Measurements from ENCODE around the gene RAB23. TPM values are rescaled to one million over a fixed set of nuclear protein-coding genes. Genes with fewer than 3 reads are reported as not detected.

RAB23 gene
- total and polyA plus RNA-seq, 2 of the 8 experiments (the other 6 are each of a cell fraction or from before 2014, with no cell fraction given) = 6.5 to 17.2 TPM

- CTCF ChIA-PET (ENCODE audit: partially characterized antibody) = interaction anchor here (1.2 to 3.0 kb wide), 2 partner anchors 11 to 13 kb away, joined by 3 to 14 read pairs; no protein-coding TSS in a partner anchor
- Histone ChIP-seq H3K23me2 (ENCODE audit: low read depth, low read length) (no peaks in the 10 kb centered on the region; the same call in 1 of the 2 replicates), H3K56ac (replicated peaks; ENCODE audit: insufficient read length, low read depth, low read length) (no peak overlapping the region), H3K9ac (replicated peaks in 1 of 4; ENCODE audit: extremely low read depth in 1 of 4, low read depth in 3 of 4, low read length in 3 of 4) (no peak overlapping the region), H4K91ac (replicated peaks; ENCODE audit: insufficient read length, low read length) (no peak overlapping the region), H2BK12ac (ENCODE audit: low read depth, low read length) (no peak overlapping the region), H2AFZ (ENCODE audit: low read length) (no peak overlapping the region), H4K20me1 (replicated peaks in 1 of 2; ENCODE audit: control insufficient read depth in 1 of 2, insufficient read depth in 2 of 2, low read length in 2 of 2) (no peaks in the 10 kb centered on the region), H3K14ac (ENCODE audit: insufficient read length) (no peak overlapping the region), H3K23ac (ENCODE audit: insufficient read length) (no peak overlapping the region), H4K5ac (ENCODE audit: insufficient read length, low read depth, low read length) (no peak overlapping the region), H3K27ac (ENCODE audit: low read depth, low read length) (no peak overlapping the region), H2BK15ac (ENCODE audit: low read length) (no peak overlapping the region), H4K8ac (ENCODE audit: extremely low read depth, insufficient read depth, low read length) (no peak overlapping the region), H3K79me1 (ENCODE audit: low read depth, low read length) (no peaks in the 10 kb centered on the region), H3K27me3 (replicated peaks in 1 of 4; ENCODE audit: control insufficient read depth in 3 of 4, extremely low read depth in 1 of 4, insufficient read depth in 3 of 4, low read length in 3 of 4) (no peaks in the 10 kb centered on the region), H2AK5ac (ENCODE audit: low read depth, low read length) (no peak overlapping the region), H2BK120ac (replicated peaks; ENCODE audit: low read depth, low read length) (no peak overlapping the region), H3K4ac (replicated peaks; ENCODE audit: insufficient read length, low read depth, low read length) (no peak overlapping the region), H3K79me2 (ENCODE audit: control insufficient read depth in 1 of 2, insufficient read depth in 2 of 2, low read length in 2 of 2) (no peaks in the 10 kb centered on the region), H3K4me1 (replicated peaks in 1 of 4; ENCODE audit: control insufficient read depth in 3 of 4, insufficient read depth in 4 of 4, low read length in 3 of 4) (no peaks in the 10 kb centered on the region), H3K4me2 (ENCODE audit: insufficient read depth in 1 of 2, low read depth in 2 of 2, low read length in 2 of 2) (no peak overlapping the region), H3K4me3 (ENCODE audit: extremely low read depth in 1 of 4, insufficient read depth in 2 of 4, low read depth in 3 of 4, low read length in 4 of 4) (no peak overlapping the region), H2BK20ac (ENCODE audit: low read length) (no peak overlapping the region), H2BK5ac (ENCODE audit: low read depth, low read length) (no peak overlapping the region), H3K36me3 (ENCODE audit: control insufficient read depth in 2 of 4, insufficient read depth in 4 of 4, low read length in 3 of 4) (no peaks in the 10 kb centered on the region), H3K9me3 (ENCODE audit: insufficient read depth in 2 of 2, low read depth in 1 of 2, low read length in 1 of 2) (no peaks in the 10 kb centered on the region), H3K18ac (ENCODE audit: extremely low read depth, low read length) (no peak overlapping the region)
- FAIRE-seq (no peak), DNase-seq (ENCODE audit: low read depth in 1 of 2, low spot score in 2 of 2) (no peak)
- POLR2A ChIA-PET (ENCODE audit: partially characterized antibody) = no interaction called here
- WGBS, 2 experiments (ENCODE audit: extremely low coverage in 1 of 2, insufficient coverage in 1 of 2, insufficient read length in 1 of 2, insufficient replicate concordance in 2 of 2, low coverage in 1 of 2, low lambda C conversion rate in 2 of 2, missing lambda C conversion rate in 1 of 2) = 66% methylated on average over 4 of the region's 4 CpGs; no CpG with 5 or more reads in 1 of the 2 experiments
- TF ChIP-seq SRF (IDR thresholded peaks at IDR 0.05; ENCODE audit: low read depth, low read length) (no peak), SIN3A (conservative IDR thresholded peaks at IDR 0.05 in 1 of 2, IDR thresholded peaks at IDR 0.05 in 1 of 2; ENCODE audit: low read depth in 1 of 2, low read length in 2 of 2) (no peak), GABPA (IDR thresholded peaks at IDR 0.05; ENCODE audit: borderline replicate concordance, insufficient read depth, low read length) (no peak), RFX5 (IDR thresholded peaks at IDR 0.05; ENCODE audit: borderline replicate concordance, low read depth, low read length) (no peak), NANOG (IDR thresholded peaks at IDR 0.05; ENCODE audit: insufficient read depth, low read depth, low read length, poor library complexity, severe bottlenecking) (no peak), CTBP2 (IDR thresholded peaks at IDR 0.05; ENCODE audit: borderline replicate concordance, insufficient read depth, insufficient read length, low read length) (no peak), YY1 (IDR thresholded peaks at IDR 0.05; ENCODE audit: low read depth, low read length) (no peak), HDAC6 (IDR thresholded peaks at IDR 0.05; ENCODE audit: low read depth, low read length) (no peak), RAD21 (IDR thresholded peaks at IDR 0.05 in 1 of 2, conservative IDR thresholded peaks at IDR 0.05 in 1 of 2; ENCODE audit: low read depth in 2 of 2, low read length in 2 of 2) (no peak), TBP (IDR thresholded peaks at IDR 0.05; ENCODE audit: low read depth, low read length) (no peak), MAFK (IDR thresholded peaks at IDR 0.05; ENCODE audit: low read depth, low read length) (no peak), EGR1 (IDR thresholded peaks at IDR 0.05; ENCODE audit: borderline replicate concordance, low read depth, low read length) (no peak), POLR2A (IDR thresholded peaks at IDR 0.05; ENCODE audit: control extremely low read depth in 1 of 2, low read depth in 2 of 2, low read length in 2 of 2) (no peak)
Measured at GRCh38 chr6:57254055-57254717, 32.1 kb upstream of the RAB23 start.
